Measurements from ENCODE around the gene ASB2. TPM values are rescaled to one million over a fixed set of nuclear protein-coding genes. Genes with fewer than 3 reads are reported as not detected.

The ASB2 gene
- total and polyA plus RNA-seq, 2 of the 13 experiments (the other 11 are each of a cell fraction or from before 2014, with no cell fraction given): 0.82 to 4.1 TPM

DNA sequence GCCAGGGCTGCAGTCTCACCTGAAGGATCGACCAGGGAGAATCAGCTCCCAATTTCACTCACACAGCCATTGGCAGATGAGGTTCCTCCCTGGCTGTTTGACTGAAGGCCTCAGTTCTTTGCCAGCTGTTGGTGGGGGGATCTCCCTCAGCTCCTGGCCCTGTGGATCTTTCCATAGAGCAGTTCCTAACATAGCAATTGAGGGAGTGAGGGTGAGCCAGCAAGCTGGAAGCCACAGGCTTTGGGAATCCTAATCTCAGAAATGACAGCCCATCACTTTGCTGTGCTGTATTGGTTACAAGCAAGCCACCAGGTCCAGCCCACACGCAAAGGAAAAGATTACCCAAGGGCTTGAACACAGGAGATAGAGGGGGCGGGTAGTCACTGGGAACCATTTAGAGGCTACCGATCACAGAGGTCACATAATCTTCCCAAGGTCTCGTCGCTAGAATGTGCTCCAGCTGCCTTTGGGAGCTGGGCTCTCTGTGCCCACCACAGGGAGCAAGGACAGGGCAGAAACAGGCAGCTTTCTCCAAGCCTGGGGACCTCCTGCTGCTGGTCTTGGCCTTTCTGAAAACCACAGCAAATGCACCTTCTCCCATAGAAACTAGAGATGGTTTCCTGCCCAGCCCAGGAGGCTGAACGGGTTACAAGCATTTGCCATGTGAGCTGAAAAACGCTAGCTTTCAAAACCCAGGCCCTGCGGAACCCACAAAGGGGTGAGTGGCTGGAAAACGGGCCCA is 45.2 kb upstream of the ASB2 start (continued):
- TF ChIP-seq KLF16 (CRISPR knock-in tag; IDR thresholded peaks at IDR 0.05): no peak
- no peak for TF ChIP-seq KLF11 (CRISPR knock-in tag; IDR thresholded peaks at IDR 0.05)
- TF ChIP-seq LCORL (IDR thresholded peaks at IDR 0.05): no peak
- no peak for TF ChIP-seq LCORL (CRISPR knock-in tag; IDR thresholded peaks at IDR 0.05)
- TF ChIP-seq, protein P1, sequence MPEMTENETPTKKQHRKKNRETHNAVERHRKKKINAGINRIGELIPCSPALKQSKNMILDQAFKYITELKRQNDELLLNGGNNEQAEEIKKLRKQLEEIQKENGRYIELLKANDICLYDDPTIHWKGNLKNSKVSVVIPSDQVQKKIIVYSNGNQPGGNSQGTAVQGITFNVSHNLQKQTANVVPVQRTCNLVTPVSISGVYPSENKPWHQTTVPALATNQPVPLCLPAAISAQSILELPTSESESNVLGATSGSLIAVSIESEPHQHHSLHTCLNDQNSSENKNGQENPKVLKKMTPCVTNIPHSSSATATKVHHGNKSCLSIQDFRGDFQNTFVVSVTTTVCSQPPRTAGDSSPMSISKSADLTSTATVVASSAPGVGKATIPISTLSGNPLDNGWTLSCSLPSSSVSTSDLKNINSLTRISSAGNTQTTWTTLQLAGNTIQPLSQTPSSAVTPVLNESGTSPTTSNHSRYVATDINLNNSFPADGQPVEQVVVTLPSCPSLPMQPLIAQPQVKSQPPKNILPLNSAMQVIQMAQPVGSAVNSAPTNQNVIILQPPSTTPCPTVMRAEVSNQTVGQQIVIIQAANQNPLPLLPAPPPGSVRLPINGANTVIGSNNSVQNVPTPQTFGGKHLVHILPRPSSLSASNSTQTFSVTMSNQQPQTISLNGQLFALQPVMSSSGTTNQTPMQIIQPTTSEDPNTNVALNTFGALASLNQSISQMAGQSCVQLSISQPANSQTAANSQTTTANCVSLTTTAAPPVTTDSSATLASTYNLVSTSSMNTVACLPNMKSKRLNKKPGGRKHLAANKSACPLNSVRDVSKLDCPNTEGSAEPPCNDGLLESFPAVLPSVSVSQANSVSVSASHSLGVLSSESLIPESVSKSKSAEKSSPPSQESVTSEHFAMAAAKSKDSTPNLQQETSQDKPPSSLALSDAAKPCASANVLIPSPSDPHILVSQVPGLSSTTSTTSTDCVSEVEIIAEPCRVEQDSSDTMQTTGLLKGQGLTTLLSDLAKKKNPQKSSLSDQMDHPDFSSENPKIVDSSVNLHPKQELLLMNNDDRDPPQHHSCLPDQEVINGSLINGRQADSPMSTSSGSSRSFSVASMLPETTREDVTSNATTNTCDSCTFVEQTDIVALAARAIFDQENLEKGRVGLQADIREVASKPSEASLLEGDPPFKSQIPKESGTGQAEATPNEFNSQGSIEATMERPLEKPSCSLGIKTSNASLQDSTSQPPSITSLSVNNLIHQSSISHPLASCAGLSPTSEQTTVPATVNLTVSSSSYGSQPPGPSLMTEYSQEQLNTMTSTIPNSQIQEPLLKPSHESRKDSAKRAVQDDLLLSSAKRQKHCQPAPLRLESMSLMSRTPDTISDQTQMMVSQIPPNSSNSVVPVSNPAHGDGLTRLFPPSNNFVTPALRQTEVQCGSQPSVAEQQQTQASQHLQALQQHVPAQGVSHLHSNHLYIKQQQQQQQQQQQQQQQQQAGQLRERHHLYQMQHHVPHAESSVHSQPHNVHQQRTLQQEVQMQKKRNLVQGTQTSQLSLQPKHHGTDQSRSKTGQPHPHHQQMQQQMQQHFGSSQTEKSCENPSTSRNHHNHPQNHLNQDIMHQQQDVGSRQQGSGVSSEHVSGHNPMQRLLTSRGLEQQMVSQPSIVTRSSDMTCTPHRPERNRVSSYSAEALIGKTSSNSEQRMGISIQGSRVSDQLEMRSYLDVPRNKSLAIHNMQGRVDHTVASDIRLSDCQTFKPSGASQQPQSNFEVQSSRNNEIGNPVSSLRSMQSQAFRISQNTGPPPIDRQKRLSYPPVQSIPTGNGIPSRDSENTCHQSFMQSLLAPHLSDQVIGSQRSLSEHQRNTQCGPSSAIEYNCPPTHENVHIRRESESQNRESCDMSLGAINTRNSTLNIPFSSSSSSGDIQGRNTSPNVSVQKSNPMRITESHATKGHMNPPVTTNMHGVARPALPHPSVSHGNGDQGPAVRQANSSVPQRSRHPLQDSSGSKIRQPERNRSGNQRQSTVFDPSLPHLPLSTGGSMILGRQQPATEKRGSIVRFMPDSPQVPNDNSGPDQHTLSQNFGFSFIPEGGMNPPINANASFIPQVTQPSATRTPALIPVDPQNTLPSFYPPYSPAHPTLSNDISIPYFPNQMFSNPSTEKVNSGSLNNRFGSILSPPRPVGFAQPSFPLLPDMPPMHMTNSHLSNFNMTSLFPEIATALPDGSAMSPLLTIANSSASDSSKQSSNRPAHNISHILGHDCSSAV (CRISPR knock-in tag; IDR thresholded peaks at IDR 0.05; ENCODE audit: borderline replicate concordance): no peak
- no peak for TF ChIP-seq DNMT1 (CRISPR knock-in tag; IDR thresholded peaks at IDR 0.05)
- TF ChIP-seq NR3C1 (CRISPR knock-in tag; IDR thresholded peaks at IDR 0.05): no peak
- TF ChIP-seq, protein P2, sequence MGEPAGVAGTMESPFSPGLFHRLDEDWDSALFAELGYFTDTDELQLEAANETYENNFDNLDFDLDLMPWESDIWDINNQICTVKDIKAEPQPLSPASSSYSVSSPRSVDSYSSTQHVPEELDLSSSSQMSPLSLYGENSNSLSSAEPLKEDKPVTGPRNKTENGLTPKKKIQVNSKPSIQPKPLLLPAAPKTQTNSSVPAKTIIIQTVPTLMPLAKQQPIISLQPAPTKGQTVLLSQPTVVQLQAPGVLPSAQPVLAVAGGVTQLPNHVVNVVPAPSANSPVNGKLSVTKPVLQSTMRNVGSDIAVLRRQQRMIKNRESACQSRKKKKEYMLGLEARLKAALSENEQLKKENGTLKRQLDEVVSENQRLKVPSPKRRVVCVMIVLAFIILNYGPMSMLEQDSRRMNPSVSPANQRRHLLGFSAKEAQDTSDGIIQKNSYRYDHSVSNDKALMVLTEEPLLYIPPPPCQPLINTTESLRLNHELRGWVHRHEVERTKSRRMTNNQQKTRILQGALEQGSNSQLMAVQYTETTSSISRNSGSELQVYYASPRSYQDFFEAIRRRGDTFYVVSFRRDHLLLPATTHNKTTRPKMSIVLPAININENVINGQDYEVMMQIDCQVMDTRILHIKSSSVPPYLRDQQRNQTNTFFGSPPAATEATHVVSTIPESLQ (CRISPR knock-in tag; conservative IDR thresholded peaks at IDR 0.05): no peak
- TF ChIP-seq ZNF331 (CRISPR knock-in tag; IDR thresholded peaks at IDR 0.05): no peak
- TF ChIP-seq, protein P3, sequence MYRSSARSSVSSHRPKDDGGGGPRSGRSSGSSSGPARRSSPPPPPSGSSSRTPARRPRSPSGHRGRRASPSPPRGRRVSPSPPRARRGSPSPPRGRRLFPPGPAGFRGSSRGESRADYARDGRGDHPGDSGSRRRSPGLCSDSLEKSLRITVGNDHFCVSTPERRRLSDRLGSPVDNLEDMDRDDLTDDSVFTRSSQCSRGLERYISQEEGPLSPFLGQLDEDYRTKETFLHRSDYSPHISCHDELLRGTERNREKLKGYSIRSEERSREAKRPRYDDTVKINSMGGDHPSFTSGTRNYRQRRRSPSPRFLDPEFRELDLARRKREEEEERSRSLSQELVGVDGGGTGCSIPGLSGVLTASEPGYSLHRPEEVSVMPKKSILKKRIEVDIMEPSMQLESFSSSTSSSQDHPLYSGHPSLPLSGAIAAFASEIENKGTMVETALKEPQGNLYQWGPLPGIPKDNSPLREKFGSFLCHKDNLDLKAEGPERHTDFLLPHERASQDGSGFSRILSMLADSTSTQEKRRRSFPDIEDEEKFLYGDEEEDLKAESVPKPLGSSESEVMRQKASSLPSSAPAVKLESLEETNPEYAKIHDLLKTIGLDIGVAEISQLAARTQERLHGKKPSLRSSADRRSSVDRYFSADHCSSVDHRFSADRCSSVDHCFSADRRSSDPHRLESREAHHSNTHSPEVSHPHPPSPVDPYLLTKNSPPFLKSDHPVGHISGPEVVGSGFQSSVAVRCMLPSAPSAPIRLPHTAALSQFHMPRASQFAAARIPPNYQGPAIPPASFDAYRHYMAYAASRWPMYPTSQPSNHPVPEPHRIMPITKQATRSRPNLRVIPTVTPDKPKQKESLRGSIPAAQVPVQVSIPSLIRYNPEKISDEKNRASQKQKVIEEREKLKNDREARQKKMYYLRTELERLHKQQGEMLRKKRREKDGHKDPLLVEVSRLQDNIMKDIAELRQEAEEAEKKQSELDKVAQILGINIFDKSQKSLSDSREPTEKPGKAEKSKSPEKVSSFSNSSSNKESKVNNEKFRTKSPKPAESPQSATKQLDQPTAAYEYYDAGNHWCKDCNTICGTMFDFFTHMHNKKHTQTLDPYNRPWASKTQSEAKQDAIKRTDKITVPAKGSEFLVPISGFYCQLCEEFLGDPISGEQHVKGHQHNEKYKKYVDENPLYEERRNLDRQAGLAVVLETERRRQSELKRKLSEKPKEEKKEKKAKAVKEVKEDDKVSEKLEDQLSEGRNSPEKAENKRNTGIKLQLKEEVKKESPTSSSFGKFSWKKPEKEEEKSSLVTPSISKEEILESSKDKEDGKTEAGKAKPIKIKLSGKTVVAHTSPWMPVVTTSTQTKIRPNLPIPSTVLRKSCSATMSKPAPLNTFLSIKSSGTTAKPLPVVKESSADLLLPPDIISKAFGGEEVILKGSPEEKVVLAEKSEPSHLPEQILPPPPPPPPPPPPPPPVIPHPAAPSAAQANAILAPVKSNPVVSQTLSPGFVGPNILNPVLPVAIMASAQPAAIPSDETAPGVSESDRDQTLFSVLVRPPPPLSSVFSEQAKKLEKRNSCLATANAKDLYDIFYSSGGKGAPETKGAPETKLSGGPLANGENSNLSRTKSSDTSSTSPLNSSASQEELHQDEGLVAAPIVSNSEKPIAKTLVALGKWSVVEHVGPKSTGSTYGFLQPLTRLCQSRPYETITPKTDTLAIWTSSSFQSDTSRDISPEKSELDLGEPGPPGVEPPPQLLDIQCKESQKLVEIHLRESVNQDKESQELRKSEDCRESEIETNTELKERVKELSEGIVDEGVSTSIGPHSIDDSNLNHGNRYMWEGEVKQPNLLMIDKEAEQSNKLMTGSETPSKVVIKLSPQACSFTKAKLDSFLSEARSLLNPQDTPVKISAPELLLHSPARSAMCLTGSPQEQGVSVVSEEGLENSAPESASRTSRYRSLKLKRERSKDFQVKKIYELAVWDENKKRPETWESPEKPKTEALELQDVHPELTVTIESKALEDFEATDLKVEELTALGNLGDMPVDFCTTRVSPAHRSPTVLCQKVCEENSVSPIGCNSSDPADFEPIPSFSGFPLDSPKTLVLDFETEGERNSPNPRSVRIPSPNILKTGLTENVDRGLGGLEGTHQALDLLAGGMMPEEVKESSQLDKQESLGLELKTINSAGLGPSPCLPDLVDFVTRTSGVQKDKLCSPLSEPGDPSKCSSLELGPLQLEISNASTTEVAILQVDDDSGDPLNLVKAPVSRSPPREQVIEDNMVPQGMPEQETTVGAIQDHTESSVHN (CRISPR knock-in tag; IDR thresholded peaks at IDR 0.05): peak; percentile 74; the same call in 1 of the 2 replicates
- peak; percentile 37; the same call in 1 of the 2 replicates for TF ChIP-seq SALL1 (CRISPR knock-in tag; IDR thresholded peaks at IDR 0.05)
